Measurements from ENCODE around the gene ZNF462.

Gene ZNF462

GRCh38 chr9:106867286-106867685 lies 4.3 kb downstream of the ZNF462 start:
- H3K4me1 ChIP-seq (ENCODE audit: control insufficient read depth in 1 of 2, insufficient read depth in 1 of 2, low read depth in 1 of 2, low read length in 1 of 2), result peaks cover 3 to 17% of the 10 kb centered on the region in 2 experiments
- H3K4me3 ChIP-seq (ENCODE audit: low read depth in 1 of 2, low read length in 1 of 2), result no peak overlapping the region
- H3K27ac ChIP-seq, result no peak overlapping the region
- no peak for TF ChIP-seq CTCF (IDR thresholded peaks at IDR 0.05)
- no peaks in the 10 kb centered on the region for H3K9me3 ChIP-seq
- H3K27me3 ChIP-seq, result peaks cover 43% of the 10 kb centered on the region
- no peaks in the 10 kb centered on the region for H3K36me3 ChIP-seq

GRCh38 chr9:106868087-106868486 lies 5.1 kb downstream of the ZNF462 start:
- H3K27me3 ChIP-seq, result peaks cover 35% of the 10 kb centered on the region
- H3K27ac ChIP-seq, result no peak overlapping the region
- H3K36me3 ChIP-seq, result no peaks in the 10 kb centered on the region
- no peak for TF ChIP-seq CTCF (IDR thresholded peaks at IDR 0.05)
- peaks cover 0 to 11% of the 10 kb centered on the region in 2 experiments for H3K4me1 ChIP-seq (ENCODE audit: control insufficient read depth in 1 of 2, insufficient read depth in 1 of 2, low read depth in 1 of 2, low read length in 1 of 2)
- no peaks in the 10 kb centered on the region for H3K9me3 ChIP-seq
- no peak overlapping the region for H3K4me3 ChIP-seq (ENCODE audit: low read depth in 1 of 2, low read length in 1 of 2)

- Histone ChIP-seq H3K9me3 (no peaks in the 10 kb centered on the region), H3K27me3 (peaks cover 30% of the 10 kb centered on the region), H3K4me1 (ENCODE audit: control insufficient read depth in 1 of 2, insufficient read depth in 1 of 2, low read depth in 1 of 2, low read length in 1 of 2) (peaks cover 0 to 7% of the 10 kb centered on the region in 2 experiments), H3K36me3 (no peaks in the 10 kb centered on the region), H3K4me3 (ENCODE audit: low read depth in 1 of 2, low read length in 1 of 2) (no peak overlapping the region), H3K27ac (no peak overlapping the region)
- no peak for TF ChIP-seq CTCF (IDR thresholded peaks at IDR 0.05)
These were observed 5.6 kb downstream of the ZNF462 start for GRCh38 chr9:106868565-106868964.

DNA sequence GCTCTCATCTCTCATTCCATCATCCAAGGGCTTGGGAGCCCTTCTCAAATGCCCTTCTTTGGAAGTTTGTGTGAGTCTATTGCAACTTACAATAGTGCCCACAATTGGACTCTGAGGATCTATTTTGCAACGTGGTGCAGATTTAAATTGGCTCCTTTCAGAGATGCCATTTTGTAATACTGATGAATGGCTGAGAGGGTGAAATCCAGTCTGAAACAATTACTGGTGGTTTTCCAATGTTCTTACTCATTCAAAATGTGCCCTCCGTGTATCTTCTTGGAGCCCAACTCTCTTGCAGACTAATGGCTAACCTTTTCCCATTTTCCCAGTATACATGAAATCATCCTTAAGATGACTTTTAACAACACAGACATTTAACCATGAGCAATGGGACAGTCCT lies 6.1 kb downstream of the ZNF462 start:
- no peaks in the 10 kb centered on the region for H3K9me3 ChIP-seq
- no peak for TF ChIP-seq CTCF (IDR thresholded peaks at IDR 0.05)
- H3K4me3 ChIP-seq (ENCODE audit: low read depth in 1 of 2, low read length in 1 of 2), result no peak overlapping the region
- H3K4me1 ChIP-seq (ENCODE audit: control insufficient read depth in 1 of 2, insufficient read depth in 1 of 2, low read depth in 1 of 2, low read length in 1 of 2), result peaks cover 0 to 3% of the 10 kb centered on the region in 2 experiments
- no peak overlapping the region for H3K27ac ChIP-seq
- no peaks in the 10 kb centered on the region for H3K36me3 ChIP-seq
- H3K27me3 ChIP-seq, result peaks cover 26% of the 10 kb centered on the region

DNA sequence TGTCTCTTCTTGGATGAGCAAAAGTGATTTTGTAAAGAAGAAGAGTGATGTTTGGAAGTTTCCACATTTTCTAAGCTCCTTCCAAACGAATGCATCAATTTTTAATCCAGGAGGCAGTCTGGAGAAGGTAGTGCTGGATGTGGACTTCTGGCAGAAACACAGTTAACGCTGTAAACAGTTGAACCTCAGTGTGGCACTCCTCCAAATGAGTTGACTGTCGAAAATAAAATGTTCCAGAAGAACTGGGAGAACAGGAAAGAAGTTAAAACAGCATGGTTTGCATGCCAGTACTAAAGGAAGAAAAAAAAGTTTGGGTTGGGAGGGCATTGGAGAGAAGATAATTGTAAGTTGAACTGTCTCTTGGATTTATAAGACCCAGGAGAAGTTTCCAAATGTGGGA lies 6.5 kb downstream of the ZNF462 start:
- H3K9me3 ChIP-seq, result no peaks in the 10 kb centered on the region
- H3K4me1 ChIP-seq (ENCODE audit: control insufficient read depth in 1 of 2, insufficient read depth in 1 of 2, low read depth in 1 of 2, low read length in 1 of 2), result no peaks in the 10 kb centered on the region
- no peak overlapping the region for H3K27ac ChIP-seq
- H3K36me3 ChIP-seq, result no peaks in the 10 kb centered on the region
- H3K4me3 ChIP-seq (ENCODE audit: low read depth in 1 of 2, low read length in 1 of 2), result no peak overlapping the region
- H3K27me3 ChIP-seq, result peaks cover 21% of the 10 kb centered on the region
- no peak for TF ChIP-seq CTCF (IDR thresholded peaks at IDR 0.05)

- H3K4me1 ChIP-seq (ENCODE audit: control insufficient read depth in 1 of 2, insufficient read depth in 1 of 2, low read depth in 1 of 2, low read length in 1 of 2), result no peaks in the 10 kb centered on the region
- H3K36me3 ChIP-seq, result no peaks in the 10 kb centered on the region
- H3K4me3 ChIP-seq (ENCODE audit: low read depth in 1 of 2, low read length in 1 of 2), result no peak overlapping the region
- no peaks in the 10 kb centered on the region for H3K9me3 ChIP-seq
- no peak for TF ChIP-seq CTCF (IDR thresholded peaks at IDR 0.05)
- no peak overlapping the region for H3K27ac ChIP-seq
- no peaks in the 10 kb centered on the region for H3K27me3 ChIP-seq
These were observed 9.7 kb downstream of the ZNF462 start for GRCh38 chr9:106872641-106873040.
